GM12801 (cell line): ENCODE results near the gene ARHGDIB.

ENCODE experiments used
- TF ChIP-seq, protein P1 (sequence below): IDR thresholded peaks from one replicate; pipeline ENCODE4 v1.5.1; 2011; ENCODE audit warnings: control low read depth; ENCODE audit not compliant: insufficient read length; ENCODE audit errors: extremely low read depth

Gene ARHGDIB

DNA sequence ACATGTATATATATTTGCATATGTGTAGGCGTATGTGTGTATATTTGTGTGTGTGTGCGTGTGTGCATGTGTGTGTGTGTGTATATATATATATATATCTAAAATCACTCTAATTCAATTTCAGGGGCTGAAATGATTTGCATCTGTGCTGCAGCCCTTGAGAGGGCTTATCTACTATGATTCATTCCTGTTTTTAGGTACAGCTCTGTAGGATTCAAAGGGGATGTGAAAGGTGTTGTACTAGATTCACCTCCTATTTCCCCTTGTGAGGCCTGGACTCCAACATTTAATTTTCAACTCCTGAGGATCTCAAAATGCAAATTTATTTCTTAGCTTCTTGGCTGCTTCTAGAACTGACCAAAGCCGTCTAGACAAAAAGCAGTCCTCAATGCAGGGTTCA, 34.1 kb downstream of the ARHGDIB start:
- TF ChIP-seq, protein P1, sequence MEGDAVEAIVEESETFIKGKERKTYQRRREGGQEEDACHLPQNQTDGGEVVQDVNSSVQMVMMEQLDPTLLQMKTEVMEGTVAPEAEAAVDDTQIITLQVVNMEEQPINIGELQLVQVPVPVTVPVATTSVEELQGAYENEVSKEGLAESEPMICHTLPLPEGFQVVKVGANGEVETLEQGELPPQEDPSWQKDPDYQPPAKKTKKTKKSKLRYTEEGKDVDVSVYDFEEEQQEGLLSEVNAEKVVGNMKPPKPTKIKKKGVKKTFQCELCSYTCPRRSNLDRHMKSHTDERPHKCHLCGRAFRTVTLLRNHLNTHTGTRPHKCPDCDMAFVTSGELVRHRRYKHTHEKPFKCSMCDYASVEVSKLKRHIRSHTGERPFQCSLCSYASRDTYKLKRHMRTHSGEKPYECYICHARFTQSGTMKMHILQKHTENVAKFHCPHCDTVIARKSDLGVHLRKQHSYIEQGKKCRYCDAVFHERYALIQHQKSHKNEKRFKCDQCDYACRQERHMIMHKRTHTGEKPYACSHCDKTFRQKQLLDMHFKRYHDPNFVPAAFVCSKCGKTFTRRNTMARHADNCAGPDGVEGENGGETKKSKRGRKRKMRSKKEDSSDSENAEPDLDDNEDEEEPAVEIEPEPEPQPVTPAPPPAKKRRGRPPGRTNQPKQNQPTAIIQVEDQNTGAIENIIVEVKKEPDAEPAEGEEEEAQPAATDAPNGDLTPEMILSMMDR, result no peak

DNA sequence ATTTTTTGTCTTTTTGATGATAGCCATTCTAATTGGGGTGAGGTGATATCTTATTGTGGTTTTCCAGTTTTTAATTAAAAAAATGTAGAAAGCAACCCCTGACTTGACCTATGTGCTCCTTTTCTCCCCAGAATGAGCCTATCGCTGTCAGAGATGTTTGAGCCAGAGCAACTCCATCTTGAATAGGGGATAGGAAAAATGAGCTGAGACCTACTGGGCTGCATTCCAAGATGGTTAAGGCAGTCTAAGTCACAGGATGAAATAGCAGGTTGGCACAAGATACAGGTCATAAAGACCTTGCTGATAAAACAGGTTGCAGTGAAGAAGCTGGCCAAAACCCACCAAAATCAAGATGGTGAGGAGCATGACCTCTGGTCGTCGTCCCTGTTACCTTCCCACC, 36.9 kb downstream of the ARHGDIB start:
- TF ChIP-seq, protein P1, result no peak

DNA sequence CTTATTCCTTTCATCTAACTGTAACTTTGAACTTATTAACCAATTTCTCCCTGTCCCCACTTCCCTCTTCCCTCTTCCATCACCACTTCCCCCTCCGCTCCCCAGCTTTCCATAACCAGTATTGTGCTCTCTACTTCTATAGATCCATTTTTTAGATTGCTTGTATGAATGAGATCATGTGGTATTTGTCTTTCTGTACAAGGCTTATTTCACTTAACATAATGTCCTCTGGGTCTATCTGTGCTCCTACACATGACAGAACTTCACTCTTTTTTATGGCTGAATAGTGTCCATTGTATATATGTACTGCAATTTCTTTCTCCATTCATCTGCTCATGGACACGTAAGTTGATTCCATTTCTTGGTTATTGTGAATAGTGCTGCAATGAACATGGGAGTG, 37.5 kb downstream of the ARHGDIB start:
- TF ChIP-seq, protein P1, result no peak

DNA sequence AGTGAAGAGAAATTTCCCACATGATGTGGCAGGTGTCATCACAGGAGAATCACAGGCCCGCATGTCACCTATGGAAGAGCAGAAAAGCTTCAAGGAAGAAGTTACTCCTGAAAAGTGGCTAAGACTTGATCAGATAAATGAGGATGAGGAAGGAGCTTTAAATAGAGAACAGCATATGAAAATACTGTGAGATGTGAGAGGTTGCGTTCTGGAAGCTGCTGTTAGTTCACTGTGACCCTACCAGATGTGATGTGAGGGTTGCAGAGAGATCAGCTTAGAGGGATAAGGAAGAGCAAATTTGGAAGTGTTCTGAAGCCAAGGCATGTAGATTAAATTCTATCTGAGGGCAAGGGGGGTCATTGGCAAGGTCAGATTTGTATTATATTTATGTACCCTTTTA, 40.2 kb downstream of the ARHGDIB start:
- TF ChIP-seq, protein P1, result no peak

DNA sequence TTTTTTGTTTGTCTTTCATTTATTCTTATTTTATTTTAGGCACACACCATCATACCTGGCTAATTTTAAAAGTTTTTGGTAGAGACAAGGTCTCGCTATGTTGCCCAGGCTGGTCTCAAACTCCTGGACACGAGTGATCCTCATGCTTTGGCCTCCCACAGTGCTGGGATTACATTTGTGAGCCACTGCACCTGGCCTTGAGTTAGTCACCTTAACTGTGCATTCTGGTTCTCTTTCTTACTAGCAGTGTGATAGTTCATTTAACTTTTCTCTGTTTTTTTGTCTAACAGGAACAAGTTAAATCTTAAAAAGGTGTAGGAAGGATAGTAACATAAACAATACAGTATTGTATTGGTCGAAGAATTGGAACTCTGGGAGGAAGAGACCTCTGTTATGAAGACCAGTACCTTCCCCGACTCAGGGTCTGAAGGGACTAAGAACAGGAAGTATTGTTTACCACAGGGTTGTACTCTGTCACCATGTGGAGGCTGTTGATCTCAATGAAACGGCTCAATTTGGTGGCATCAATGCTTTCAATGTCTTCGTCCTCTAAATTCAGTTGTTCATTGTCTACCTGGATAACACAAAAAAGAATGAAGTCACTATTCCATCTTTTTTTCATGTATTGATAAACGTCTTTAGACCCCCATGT, 40.8 kb downstream of the ARHGDIB start:
- TF ChIP-seq, protein P1, result no peak

DNA sequence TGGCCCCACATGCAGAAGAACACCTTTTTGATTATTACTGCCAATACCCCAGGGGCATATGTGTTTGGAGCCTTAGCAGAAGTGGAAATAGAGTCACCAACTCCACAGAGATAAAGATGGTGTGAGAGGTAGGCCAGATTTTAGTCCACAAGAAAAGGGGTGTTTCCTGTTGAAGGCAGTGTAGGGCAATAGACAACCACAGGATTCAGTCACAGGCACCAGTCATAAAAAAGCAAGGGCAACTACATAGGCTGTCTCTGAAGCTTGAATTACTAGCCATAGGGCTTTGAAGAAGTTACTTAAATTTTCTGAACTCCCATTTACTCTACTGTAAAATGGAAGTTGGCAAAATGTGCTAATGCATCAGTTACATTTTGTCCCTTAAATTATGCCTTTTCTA, 41.9 kb downstream of the ARHGDIB start:
- TF ChIP-seq, protein P1, result no peak

DNA sequence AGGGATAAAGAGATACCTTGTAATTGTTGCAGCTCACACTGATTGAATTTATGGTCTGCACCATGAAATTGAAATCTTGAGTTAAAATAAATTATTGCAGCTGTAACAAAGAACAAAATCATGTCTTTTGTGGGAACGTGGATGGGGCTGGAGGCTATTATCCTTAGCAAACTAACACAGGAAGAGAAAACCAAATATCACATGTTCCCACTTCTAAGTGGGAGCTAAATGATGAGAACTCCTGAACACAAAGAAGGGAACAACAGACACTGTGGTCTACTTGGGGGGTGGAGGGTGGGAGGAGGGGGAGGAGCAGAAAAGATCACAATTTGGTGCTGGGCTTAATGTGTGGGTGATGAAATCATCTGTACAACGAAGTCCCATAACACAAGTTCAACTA, 45.7 kb downstream of the ARHGDIB start:
- TF ChIP-seq, protein P1, result no peak

DNA sequence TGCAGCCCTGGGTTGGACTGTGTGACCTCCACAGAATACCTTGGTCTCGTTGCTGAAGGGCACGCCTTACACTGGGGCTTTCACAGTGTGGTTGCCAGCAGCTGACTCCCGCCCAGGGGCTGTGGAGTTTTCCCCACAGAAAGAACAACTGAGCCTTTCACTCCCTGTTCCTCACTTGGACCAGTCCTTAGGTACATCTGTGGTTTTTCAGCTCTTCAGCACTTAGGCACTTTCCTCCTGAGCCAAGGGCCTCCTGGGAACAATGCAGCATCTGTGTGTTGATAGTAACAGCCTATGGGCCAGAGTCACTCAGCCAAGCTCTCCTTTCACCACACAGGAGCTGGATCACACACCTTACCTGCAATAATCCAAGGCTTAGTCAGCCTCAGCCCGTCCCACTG, 48.0 kb downstream of the ARHGDIB start:
- TF ChIP-seq, protein P1, result no peak
